LHCN-M2 (cell line): Measurements from ENCODE around the gene SYT7. TPM values are rescaled to one million over a fixed set of nuclear protein-coding genes. Genes with fewer than 3 reads are reported as not detected.

ENCODE experiments used
- DNase-seq: peaks from one replicate; pipeline ENCODE4 v3.0.0-alpha.2; 2012; ENCODE audit warnings: low read depth
- total RNA-seq: library from RNA; depleted of rRNA; stranded (reverse); fragments of >200 nt; gene quantifications from 2 replicates; pipeline ENCODE4 v1.2.3, GENCODE V29; 2014

Gene SYT7
- total RNA-seq, 1 experiment from 2014 or later: 1.6 TPM

- DNase-seq: peak; percentile 44
Measured at GRCh38 chr11:61609000-61609979, 28.4 kb upstream of the SYT7 start.

- DNase-seq: no peak
Measured at GRCh38 chr11:61607920-61608599, 27.2 kb upstream of the SYT7 start.

- DNase-seq: no peak
Measured at GRCh38 chr11:61607426-61607825, 26.6 kb upstream of the SYT7 start.

- DNase-seq: no peak
Measured at GRCh38 chr11:61603667-61604066, 22.8 kb upstream of the SYT7 start.

GRCh38 chr11:61602775-61603569 is 22.1 kb upstream of the SYT7 start:
- DNase-seq: peak; percentile 98

GRCh38 chr11:61601512-61601911 is 20.6 kb upstream of the SYT7 start:
- no peak for DNase-seq

GRCh38 chr11:61599968-61600710 is 19.3 kb upstream of the SYT7 start:
- DNase-seq: no peak

- DNase-seq: peak; percentile 67
Measured at GRCh38 chr11:61598886-61599868, 18.3 kb upstream of the SYT7 start.

GRCh38 chr11:61598374-61598773 is 17.5 kb upstream of the SYT7 start:
- DNase-seq: no peak

GRCh38 chr11:61596990-61597389 is 16.1 kb upstream of the SYT7 start:
- no peak for DNase-seq

GRCh38 chr11:61596542-61596941 is 15.7 kb upstream of the SYT7 start:
- no peak for DNase-seq

- no peak for DNase-seq
Measured at GRCh38 chr11:61594907-61595257, 14.0 kb upstream of the SYT7 start.

- DNase-seq: no peak
Measured at GRCh38 chr11:61593151-61593550, 12.3 kb upstream of the SYT7 start.

- no peak for DNase-seq
Measured at GRCh38 chr11:61592176-61592575, 11.3 kb upstream of the SYT7 start.

- no peak for DNase-seq
Measured at GRCh38 chr11:61589961-61590360, 9.1 kb upstream of the SYT7 start.

GRCh38 chr11:61588728-61589191 is 7.9 kb upstream of the SYT7 start:
- peak; percentile 56 for DNase-seq

- DNase-seq: no peak
Measured at GRCh38 chr11:61587951-61588727, 7.3 kb upstream of the SYT7 start.

GRCh38 chr11:61587541-61587941 is 6.7 kb upstream of the SYT7 start:
- DNase-seq: no peak

- DNase-seq: no peak
Measured at GRCh38 chr11:61586792-61587430, 6.0 kb upstream of the SYT7 start.
